HG02943 (cell line): ENCODE results near the gene ACSM5.
"Not testable (repeated sequence)": the region's sequence is repeated elsewhere in the genome, so short reads cannot be mapped to it uniquely, and the experiment has no call there.

ENCODE experiments used
- ATAC-seq: cut with Tn5 transposase; IDR thresholded peaks from one replicate; pipeline ENCODE4 v1.9.1; 2021; ENCODE audit warnings: mild to moderate bottlenecking, low read depth, moderate library complexity; ENCODE audit not compliant: unreplicated experiment

ACSM5 gene

DNA sequence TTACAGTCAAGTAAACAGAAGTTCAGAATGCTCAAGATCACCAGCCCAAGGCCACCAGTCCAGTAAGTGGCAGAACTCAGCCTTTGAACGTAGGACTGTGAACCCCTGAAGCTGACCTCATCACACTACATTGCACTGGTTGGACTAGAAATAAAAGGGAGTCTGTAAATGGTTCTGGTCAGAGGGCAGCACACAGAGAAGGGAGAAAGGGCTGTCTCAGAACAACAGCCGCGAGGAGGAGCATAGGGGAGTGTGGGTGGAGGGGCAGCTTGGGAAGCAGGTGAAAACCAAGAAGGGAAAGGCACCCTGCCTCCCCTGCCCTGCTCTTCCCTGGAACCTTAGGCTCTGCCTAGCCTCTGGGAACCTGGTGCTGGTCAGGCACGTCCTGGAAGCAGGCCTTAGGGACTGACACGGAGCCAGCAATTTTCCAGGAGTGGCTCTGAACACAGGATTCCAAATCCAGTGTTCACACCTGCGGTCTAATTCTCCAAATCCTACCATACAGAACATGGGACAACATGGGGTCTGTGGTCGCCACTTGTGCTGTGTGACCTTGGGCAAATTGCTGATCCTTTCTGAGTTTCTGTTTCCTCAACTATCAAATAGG lies 11.8 kb upstream of the ACSM5 start:
- ATAC-seq, result no peak

DNA sequence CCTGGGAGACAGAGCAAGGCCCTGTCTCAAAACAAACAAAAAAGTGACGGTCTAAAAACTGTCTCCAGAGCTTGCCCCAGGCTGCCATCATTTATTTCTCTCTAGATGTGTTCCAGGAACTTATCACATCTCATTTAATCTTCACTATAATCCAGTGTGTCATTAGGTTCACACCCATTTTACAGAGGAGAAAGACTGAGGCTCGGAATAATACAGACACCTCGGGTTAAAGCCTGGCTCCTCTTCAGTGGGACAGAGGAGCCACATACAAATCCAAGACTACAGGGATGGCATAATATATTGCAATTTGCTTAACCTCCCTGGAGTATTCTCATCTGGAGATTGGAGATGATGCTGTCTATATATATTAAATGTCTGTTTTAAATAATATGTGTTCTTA lies 10.7 kb upstream of the ACSM5 start:
- no peak for ATAC-seq

DNA sequence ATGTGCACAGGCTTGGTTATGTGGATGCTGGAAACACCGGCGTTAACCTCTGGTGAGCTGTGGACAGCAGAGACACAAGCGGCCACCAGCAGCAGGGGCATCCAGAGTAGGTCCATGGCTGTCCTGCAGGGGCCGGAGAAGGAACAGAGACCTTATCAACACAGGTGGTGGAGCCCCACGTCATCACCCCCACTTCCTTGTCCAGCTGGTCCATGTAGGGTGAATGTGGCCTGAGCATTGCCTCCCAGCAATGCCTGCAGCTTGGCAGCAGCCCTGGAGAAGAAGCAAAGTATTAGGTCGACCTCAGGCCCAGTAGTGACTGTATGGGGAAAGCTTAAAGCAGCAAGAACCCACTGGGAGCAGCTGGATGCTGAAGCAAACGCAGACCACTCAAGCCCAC lies 10.1 kb upstream of the ACSM5 start:
- ATAC-seq, result no peak

DNA sequence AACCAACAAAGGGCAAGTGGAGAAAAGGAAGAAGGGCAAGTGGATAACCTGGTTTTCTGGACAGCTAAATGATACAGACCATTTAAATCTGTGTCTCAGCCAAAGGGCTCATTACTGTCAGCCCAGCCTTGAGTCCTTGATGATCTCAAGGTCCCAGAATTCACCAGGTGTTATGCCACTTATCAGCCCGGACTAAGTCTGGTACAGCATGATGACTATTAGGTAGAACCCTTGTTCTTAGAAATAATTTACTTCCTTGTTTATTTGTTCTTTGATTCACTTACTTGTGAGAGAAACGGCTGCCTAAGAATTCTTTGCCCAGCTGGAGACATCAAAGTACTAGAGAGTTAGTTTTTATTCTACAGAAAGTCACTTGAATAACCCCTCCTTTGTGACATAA lies 8.3 kb upstream of the ACSM5 start:
- ATAC-seq, result no peak

DNA sequence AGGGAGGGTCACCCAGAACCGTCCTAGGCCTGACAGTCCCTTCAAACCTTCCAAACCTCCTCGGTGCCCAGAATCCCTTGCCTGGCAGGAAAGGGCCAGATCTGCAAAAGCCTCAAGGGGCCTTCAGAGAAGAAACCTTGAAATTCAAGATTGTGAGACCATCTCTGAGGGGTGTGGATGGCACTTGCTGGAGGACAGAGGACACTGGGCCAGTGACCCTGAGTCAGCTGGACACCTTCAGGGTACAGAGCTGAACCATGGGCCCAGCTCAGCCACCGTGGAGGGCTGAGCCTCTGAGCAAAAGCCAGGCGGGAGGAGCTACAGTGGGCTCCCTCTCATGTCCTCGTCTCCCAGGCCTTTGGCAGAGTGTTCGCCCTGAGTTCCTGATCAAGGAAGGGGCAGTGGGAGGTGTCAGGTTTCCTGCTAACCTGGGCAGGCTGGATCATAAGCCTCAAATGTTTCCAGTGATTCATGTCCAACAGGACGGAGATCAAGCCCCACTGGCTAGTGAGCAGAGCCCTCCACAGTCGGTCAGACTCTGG lies 7.8 kb upstream of the ACSM5 start:
- no peak for ATAC-seq

DNA sequence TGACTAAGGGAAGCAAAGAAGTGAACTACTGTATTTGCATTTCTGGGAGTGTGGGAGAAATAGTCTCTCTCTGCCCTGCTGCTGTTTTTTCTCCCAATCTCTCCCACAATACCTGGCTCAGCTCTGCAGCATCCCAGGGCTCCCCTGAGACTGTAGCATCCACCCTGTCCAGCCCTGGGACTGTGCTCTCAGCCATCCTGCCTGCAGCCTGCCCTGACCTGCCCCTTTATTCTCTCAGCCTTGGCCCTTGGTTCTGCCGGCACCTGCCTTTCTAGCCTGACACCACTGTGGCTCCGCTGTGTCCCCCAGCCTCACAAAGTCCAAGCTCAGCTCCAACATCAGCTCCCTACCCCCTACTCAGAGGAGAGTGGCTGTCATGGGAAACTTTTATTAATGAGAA lies 6.7 kb upstream of the ACSM5 start:
- ATAC-seq, result no peak

DNA sequence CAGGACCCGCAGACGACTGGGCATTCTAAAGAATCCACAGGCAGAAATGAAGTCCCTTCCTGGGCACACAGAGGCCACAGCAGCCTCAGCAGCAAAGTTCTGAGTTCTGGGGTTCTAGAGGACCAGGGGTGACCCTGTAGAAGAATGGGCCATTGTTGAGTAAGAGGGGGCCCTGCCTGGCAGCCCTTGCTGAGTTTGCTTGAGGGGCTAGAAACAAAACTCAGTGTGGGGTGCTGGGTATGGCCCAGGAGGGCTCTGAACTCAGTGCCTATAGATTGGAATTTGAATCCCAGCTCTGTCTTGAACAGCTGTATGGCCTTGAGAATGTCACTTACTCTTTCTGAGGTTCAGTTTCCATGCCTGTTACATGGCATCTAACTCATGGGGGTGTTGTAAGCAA lies 4.7 kb upstream of the ACSM5 start, which contains the start of gene PDILT:
Gene PDILT, minus strand, starts transcription at position 101 of the 400 bp plus-strand sequence. CDS start 5,437 bp downstream, outside the sequence.
- no peak for ATAC-seq

DNA sequence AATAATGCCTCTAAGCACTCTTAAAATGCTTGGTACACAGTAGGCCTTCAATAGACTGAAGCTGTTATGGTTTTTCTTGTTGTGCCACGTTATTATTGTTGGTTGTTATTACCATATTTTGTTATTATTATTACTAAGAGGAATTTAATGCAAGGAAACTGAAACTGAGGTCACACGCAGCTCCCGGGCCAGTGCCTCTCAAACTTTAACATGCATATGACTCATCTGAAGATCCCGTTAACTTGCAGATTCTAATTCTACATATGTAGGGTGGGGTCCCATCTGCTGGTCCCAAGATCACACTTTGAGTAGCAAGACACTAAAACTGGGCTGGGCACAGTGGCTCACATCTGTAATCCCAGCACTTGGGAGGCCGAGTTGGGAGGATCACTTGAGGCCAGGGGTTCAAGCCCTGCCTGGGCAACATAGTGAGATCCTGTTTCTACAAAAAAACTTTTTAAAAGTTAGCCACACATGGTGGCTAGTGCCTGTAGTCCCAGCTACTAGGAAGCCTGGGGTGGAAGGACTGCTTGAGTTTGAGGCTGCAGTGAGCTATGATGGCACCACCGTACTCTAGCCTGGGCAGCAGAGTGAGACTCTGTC lies 888 bp downstream of the ACSM5 start:
- no peak for ATAC-seq

DNA sequence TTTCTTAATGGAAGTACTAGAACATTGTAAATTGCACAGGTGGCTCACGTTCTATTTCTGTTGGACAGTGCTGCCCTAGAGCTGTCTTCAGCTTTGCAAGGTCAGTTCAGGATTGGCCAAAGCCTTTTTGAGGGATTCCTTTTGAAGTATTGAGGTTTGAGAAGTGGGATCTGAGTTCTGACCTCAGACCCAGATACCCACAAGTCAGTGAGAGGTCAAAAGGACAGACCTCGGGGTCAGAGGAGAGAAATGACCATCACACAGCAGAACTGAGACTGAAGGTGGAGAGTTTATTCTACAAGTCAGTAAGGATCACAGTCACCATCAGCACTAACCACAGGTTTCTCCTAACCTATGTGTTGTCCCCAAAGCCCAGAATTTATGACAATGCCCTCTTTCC lies 1.7 kb downstream of the ACSM5 start:
- no peak for ATAC-seq

DNA sequence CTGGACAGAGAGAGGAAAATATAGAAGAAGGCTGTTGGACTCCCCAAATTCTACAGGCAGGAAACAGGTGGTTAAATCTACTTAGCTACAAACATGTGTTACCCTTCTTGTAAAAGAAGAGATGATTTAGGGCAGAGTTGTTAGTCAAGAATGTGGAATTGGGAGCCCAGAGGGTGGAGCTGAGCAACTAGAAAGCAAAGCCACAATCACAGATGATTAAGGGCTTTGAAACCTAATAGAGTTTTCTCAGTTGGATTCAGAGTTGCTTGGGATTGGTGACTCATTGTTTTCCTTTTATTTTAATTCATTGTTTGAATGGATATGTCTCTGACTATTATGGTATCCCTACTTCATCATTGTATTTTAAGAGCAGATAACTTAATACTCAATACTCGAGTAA lies 6.2 kb downstream of the ACSM5 start:
- ATAC-seq, result no peak

DNA sequence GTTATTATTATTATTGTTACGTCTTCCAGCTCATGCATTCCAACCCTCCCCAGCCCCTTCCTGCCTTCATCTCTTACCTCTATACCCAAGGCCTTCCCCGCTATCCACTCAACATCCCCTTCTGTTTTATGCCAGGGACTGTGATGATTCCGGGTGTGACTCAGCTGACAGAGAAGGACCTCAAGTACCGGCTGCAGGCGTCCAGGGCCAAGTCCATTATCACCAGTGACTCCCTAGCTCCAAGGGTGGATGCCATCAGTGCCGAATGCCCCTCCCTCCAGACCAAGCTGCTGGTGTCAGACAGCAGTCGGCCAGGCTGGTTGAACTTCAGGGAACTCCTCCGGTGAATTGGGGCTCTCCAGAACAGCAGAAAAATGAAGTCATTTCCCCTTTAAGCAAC lies 9.8 kb downstream of the ACSM5 start:
- ATAC-seq, result not testable (repeated sequence)

DNA sequence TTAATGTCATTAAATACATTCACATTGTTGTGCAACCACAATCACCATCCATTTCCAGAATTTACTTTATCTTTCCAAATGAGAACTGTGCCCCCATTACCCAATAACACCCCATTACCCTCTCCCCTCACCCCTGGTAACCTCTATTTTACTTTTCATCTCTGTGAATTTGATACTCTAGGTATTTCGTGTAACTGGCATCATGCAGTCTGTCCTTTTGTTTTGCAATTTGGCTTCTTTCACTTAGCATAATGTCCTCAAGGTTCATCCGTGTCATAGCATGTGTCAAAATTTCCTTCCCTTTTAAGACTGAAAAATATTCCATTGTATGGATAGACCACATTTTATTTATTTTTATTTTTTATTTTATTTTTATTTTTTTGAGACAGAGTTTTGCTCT lies 12.4 kb downstream of the ACSM5 start:
- not testable (repeated sequence) for ATAC-seq

DNA sequence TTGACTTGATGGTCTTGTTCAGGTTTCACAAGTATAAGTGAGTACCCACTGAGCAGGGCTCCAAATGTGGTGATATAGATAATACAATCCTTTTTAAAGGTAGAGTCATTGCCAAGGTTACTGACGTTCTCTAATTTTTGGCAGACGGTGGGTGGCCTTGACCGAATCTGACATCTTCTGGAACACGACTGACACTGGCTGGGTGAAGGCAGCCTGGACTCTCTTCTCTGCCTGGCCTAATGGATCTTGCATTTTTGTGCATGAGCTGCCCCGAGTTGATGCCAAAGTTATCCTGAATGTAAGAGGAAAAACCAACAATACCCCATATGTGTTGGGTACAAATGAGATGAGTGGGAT lies 14.4 kb downstream of the ACSM5 start:
- not testable (repeated sequence) for ATAC-seq

DNA sequence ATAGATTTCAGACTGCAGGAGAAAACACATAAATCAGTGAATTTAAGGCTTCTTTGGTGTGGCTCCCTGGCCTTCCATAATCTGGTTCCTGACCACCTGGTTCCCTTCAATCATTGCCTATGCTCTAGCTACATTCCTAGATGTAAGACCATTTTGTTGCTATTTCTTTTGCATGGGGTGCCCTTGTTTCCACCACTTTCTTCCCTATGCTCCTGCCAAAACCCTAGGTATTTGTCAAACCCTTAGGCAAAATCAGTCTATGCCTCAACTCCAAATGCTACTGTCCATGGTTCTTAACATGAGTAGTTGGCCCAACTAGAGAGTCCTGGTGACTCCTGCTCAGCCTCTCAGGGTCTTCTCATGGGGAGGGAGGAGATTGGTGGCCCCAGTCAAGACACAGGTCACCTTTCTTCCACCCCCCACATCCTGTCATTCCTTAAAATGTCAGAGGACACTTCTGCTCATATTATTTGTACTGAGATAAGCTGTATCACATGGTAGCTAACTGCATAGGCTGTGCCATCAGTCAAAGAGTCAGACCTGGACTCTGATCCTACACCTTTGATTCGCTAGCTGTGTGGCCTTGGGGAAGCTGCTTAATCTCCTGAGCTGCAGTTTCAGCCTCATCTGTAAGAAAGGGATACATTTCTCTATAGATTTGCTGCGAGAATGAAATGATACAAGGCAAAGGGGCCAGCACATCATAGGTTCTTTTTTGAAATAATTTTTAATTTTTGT lies 15.0 kb downstream of the ACSM5 start:
- no peak for ATAC-seq

DNA sequence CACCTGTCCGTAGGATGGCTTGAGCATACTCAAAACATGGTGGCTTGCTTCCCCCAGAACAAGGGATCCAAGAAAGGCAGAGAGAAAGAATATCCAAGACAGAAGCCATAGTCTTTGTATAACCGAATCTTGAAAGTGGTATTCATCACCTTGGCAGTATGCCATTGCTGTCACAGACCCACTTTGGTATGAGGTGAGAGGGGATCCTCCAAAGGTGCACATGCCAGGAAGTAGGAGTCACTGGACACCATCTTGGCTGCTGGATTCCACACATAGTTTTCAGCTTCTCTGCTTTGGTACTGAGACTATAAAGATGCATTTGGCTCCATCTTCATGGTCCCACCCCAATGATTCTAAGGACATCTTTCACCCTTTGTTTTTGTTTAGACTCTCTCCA lies 18.1 kb downstream of the ACSM5 start:
- ATAC-seq, result not testable (repeated sequence)

DNA sequence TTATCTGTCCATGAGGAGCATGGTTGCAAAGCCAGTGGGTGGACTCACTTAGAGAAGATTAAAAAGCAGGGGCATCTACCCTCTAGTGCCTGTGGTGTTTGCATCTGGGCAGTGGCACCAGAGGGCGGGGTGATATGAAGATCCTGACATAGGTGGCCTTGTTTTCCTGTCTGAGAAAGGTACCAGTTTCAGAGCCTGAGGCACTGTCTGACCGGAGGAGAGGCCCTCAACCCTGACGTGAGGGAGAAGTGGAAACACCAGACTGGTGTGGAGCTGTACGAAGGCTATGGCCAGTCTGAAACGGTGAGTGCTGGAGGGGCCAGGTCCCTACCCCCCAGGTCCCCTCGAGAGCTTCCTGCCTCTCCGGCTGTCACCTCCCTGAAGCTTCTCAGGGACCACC lies 20.2 kb downstream of the ACSM5 start:
- ATAC-seq, result not testable (repeated sequence)

DNA sequence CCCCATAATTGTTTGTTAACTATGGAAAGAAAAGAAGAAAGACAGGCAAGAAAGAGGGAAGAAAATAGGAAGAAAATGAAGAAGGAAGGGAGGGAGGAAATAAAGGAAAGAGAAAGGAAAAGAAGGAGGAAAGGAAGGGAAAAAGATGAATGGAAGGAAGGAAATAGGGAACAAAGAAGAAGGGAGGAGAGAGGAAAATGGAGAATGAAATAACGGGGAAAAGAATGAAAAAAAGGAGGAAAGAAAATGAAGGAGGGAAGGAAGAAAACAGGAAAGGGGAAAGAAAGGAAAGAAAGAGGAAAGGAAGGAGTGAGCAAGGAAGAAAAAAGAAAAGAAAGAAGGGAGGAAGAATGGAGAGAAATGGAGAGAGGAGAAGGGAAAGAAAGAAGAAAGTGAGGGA lies 21.1 kb downstream of the ACSM5 start:
- ATAC-seq, result not testable (repeated sequence)

DNA sequence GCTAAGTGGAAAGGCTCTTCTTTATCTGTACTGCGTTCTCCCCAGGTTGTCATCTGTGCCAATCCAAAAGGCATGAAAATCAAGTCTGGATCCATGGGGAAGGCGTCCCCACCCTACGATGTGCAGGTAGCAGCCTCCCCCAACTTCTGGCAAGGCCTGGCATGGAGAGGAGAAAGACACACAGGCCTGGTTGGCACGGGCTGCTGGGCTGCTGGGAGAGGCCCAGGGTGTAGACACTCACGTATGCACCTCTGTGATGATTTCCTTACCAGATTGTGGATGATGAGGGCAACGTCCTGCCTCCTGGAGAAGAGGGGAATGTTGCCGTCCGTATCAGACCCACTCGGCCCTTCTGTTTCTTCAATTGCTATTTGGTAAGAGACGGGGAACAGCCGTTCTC lies 21.6 kb downstream of the ACSM5 start:
- no peak for ATAC-seq

DNA sequence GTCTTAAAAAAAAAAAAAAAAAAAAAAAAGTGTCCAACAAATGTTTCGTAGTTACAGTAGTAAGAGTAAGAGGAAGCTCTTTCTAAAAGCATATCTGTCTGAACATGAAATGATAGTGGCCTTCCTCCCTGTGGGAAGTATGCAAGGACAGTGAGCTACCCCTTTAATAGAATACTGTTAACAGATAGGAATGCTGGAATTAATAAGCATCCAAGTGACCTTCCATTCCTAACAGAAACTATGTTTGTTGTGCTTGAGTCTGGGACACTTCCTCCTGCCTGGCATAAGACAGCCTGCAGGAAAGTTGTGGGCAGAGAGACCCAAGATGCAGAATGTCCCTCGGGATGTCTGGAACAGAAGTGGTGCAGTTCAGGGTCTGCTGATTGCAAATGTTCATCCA lies 29.6 kb downstream of the ACSM5 start:
- not testable (repeated sequence) for ATAC-seq

DNA sequence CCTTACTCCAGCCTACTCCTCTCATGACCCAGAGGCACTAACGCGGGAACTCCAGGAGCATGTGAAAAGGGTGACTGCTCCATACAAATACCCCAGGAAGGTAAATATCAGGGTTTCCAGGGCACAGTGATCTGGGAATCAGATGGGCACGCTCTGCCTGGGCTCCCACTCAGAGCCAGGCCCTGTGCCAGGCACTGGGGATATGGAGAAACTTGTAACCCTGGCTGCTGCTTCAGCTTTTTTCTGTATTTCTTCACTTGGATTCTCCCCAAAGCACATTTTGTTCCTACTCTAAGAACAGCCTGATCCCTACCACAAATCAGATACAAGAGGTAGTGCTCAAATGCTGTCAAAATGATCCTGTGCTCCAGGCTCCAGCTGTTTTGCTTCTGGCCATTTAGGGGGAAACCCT lies 30.5 kb downstream of the ACSM5 start:
- ATAC-seq, result not testable (repeated sequence)

DNA sequence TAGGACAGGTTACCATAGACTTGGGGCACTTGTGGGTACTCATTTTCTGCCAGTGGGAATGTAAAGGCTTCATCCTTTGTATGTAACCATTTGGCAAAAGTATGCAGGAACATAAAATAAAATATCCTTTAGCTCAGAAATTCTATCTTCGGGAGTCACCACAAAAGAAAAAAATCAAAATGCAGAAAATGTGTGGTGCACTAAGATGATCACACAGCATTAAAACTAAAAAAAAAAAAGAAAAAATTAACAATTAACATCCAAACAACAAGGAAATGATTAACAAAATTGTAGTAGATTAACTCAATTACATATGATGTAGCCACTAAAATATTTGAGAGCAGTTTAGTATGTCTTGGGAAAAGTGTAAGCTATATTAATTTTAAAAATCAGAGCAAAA lies 31.4 kb downstream of the ACSM5 start:
- not testable (repeated sequence) for ATAC-seq

DNA sequence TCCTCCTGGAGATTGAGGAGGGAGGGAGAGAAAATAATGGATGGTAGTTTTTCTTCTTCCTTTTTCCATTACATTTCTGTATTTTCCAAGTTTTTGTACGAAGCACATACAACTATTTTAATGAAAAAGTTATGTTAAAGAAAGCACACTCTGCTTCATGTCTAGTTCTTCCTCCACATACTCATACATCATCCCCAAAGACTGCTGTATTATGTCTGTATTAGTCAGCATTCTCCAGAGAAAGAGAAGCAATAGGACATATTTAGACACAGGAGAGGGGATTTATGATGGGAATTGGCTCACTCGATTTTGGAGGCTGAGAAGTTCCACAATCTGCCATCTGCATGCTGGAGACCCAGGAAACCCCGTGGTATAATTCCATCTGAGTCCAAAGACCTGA lies 31.9 kb downstream of the ACSM5 start:
- no peak for ATAC-seq
